AG09319 (cell line): Measurements from ENCODE around the gene TMEM69.
"Not testable (repeated sequence)": the region's sequence is repeated elsewhere in the genome, so short reads cannot be mapped to it uniquely, and the experiment has no call there.

Experiments
- DNase-seq: peaks from one replicate; pipeline ENCODE4 v3.0.0-alpha.2; 2010; ENCODE audit warnings: low read depth; ENCODE audit errors: extremely low read depth
- TF ChIP-seq, protein P1 (sequence below): IDR thresholded peaks from 2 replicates; pipeline ENCODE4 v1.5.1; 2011; ENCODE audit warnings: low read depth, mild to moderate bottlenecking, inconsistent platforms, low read length, moderate library complexity

Gene TMEM69

DNA sequence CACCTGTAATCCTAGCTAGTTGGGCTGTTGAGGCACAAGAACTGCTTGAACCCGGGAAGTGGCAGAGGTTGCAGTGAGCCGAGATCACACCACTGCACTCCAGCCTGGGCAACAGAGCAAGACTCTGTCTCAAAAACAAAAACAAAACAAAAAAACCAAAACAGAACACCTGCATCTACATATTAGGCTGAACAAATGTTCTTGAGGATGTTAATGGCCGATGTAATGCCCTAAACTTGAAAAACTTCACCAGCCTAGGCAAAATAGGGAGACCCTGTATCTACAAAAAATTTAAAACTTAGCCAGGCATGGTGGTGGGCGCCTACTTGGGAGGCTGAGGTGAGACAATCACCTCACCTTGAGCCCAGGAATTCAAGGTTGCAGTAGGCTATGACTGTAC is 19.5 kb upstream of the TMEM69 start:
- no peak for DNase-seq
- TF ChIP-seq, protein P1, sequence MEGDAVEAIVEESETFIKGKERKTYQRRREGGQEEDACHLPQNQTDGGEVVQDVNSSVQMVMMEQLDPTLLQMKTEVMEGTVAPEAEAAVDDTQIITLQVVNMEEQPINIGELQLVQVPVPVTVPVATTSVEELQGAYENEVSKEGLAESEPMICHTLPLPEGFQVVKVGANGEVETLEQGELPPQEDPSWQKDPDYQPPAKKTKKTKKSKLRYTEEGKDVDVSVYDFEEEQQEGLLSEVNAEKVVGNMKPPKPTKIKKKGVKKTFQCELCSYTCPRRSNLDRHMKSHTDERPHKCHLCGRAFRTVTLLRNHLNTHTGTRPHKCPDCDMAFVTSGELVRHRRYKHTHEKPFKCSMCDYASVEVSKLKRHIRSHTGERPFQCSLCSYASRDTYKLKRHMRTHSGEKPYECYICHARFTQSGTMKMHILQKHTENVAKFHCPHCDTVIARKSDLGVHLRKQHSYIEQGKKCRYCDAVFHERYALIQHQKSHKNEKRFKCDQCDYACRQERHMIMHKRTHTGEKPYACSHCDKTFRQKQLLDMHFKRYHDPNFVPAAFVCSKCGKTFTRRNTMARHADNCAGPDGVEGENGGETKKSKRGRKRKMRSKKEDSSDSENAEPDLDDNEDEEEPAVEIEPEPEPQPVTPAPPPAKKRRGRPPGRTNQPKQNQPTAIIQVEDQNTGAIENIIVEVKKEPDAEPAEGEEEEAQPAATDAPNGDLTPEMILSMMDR: no peak

DNA sequence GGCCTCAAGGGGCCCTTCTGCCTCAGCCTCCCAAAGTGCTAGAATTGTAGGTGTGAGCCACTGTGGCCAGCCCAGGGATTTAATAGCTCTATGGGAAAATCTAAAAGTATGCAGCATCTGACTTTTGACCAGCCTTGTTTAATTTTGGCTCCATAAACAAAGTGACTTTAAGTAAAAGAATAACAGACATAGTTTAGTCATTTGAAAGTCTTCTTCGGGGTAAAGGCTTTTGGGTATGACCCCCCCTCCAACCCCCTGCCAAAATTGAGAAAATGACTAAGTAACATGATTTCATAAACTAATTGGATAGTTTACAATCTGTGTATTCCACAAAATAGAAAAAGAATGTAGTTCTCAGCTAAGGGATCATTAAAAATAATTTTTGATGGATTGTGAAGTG is 18.6 kb upstream of the TMEM69 start:
- no peak for DNase-seq
- TF ChIP-seq, protein P1: no peak

DNA sequence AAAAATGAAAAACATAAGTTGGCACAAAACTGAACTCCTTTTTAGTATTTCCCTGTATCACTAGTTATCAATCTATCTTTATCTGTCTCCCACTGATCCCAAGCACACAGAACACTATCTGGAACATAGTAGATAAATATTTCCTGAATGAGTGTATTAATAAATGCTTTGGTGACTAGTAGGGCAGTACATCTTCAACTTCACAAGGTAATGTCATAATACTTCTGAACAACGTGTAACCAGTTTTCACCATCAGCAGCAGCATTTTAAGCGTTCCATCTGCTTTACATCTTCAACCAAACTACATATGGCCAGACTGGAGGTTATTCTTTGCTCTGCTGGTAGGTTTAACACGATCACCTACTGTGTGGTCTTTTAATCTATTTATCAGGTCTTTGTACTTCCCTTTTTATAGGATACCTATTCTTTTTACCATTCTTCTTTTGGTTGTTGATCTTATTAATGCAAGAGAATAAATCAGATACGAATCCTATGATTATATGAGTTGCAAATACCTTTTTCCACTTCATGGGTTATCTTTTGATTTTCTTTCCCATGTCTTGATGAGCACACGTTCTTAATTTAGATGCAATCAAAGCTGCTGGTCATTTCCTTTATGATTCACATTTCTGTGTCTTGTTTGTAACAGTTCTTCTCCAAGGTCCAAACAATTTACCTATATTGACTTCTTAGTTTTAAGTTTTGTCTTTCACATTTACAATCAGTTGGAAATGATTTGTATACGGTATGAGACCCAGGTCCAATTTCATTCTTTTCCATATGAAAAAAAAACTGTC is 17.9 kb upstream of the TMEM69 start:
- no peak for DNase-seq
- TF ChIP-seq, protein P1: no peak

DNA sequence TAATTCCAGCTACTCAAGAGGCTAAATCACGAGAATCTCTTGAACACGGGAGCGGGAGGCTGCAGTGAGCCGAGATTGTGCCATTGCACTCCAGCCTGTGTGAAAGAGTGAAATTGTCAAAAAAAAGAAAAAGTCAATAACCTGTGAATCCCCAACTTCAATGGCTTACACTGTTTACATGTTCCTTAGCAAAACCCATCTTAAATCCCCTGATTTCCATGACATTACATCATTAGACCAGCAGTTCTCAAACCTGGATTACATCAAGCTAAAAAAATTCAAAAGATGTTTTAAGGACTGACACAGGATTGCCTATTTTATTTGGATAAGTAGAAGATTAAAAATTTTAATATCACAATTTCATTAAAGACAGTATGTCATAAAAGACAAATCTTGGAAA is 14.0 kb upstream of the TMEM69 start:
- TF ChIP-seq, protein P1: no peak
- DNase-seq: no peak

DNA sequence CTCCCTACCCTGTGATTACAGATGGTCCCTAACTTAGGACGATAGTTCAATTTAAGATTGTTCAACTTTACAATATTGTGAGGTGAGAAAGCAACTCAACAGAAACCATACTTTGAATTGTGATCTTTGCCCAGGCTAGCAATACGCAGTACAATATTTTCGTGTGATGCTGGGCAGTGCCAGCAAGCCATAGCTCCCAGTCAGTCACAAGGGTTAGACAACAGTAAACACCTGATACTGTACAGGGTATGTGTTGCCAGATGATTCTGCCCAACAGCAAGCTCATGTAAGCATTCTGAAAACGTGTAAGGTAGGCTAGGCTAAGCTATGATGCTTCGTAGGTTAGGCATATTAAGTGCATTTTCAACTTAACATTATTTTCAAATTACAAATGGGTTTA is 13.5 kb upstream of the TMEM69 start:
- TF ChIP-seq, protein P1: no peak
- no peak for DNase-seq

DNA sequence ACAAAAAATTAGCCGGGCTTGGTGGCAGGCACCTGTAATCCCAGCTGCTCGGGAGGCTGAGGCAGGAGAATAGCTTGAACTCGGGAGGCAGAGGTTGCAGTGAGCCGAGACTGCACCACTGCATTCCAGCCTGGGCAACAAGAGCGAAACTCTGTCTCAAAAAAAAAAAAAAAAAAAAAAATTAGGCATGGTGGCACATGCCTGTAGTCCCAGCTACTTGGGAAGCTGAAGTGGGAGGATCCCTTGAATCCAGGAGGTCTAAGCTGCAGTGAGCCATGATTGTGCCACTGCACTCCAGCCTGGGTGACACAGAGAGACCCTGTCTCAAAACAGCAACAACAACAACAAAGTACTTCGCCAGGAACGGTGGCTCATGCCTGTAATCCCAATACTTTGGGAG is 11.4 kb upstream of the TMEM69 start:
- DNase-seq: not testable (repeated sequence)

DNA sequence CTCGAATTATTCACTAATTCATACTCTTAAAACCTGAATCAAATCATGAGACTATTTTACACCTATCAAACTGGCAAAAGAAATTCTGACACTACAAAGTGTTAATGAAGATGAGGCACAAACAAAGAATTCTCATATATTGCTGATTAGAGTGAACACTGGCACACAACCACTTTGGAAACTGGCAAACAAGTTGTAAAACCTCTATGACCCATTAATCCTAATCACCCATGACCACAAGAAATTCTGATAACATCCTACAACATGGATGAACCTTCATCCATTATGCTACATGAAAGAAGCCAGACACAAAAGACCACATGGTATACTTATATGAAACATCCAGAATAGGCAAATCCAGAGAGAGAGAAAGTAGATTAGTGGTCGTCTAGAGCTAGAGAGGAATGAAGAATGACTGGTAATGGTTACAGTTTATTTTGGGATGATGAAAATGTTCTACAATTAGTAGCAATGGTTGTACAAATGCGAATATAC is 10.2 kb upstream of the TMEM69 start:
- TF ChIP-seq, protein P1: no peak
- DNase-seq: no peak

DNA sequence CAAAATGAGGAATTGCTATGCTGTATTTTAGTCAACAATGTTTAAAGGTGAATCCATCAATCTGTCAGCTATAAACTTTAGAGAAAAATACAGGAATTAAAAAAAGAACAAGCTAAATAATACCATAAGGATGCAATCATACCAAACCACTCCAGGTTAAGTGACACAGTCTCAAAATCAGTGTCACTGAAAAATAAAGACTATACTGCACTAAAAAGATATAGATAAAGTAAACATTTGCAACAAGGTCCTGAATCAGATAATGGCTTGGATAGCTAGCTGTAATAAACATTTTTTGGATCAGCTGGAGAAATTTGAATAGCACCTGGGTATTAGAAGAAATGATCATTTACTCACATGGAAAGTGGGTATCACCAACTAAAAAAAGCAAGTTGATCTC is 9.5 kb upstream of the TMEM69 start:
- TF ChIP-seq, protein P1: no peak
- DNase-seq: no peak
